Measurements from ENCODE around the gene SLC35A2.
"Not testable (repeated sequence)": the region's sequence is repeated elsewhere in the genome, so short reads cannot be mapped to it uniquely, and the experiment has no call there.

SLC35A2 gene

GRCh38 chrX:48891402-48892288, 19.8 kb downstream of the SLC35A2 start:
- no peaks in the 10 kb centered on the region for H3K9me3 ChIP-seq (replicated peaks in 1 of 2; ENCODE audit: control insufficient read depth in 2 of 2, insufficient read depth in 1 of 2, low read depth in 1 of 2, low read length in 2 of 2)
- no peak overlapping the region for H3K4ac ChIP-seq (ENCODE audit: low read length)
- H3K79me1 ChIP-seq (ENCODE audit: low read depth, low read length) = no peaks in the 10 kb centered on the region
- H4K91ac ChIP-seq (ENCODE audit: low read depth, low read length, poor library complexity) = no peak overlapping the region
- H3K14ac ChIP-seq (ENCODE audit: low read length) = no peak overlapping the region
- peaks cover 0 to 3% of the 10 kb centered on the region in 2 donors for H3K4me1 ChIP-seq (ENCODE audit: control insufficient read depth in 2 of 2, insufficient read depth in 1 of 2, low read depth in 1 of 2, low read length in 2 of 2)
- no peak overlapping the region for H4K8ac ChIP-seq (ENCODE audit: low read depth, low read length)
- H3K4me2 ChIP-seq (ENCODE audit: insufficient read depth, low read length, poor library complexity, severe bottlenecking) = peak overlapping the region; percentile 66
- H3K27ac ChIP-seq (replicated peaks; ENCODE audit: low read length) = peak overlapping the region; percentile 43
- no peak overlapping the region for H2BK12ac ChIP-seq (ENCODE audit: low read length)
- WGBS, 2 donors (ENCODE audit: extremely low coverage in 2 of 2, insufficient read length in 2 of 2, insufficient replicate concordance in 1 of 2) = no CpG with 5 or more reads among the region's 68 CpGs
- H3K23ac ChIP-seq (ENCODE audit: low read depth, low read length, poor library complexity) = no peak overlapping the region
- peaks cover 10 to 30% of the 10 kb centered on the region in 2 donors for H3K36me3 ChIP-seq (replicated peaks in 1 of 2; ENCODE audit: control insufficient read depth in 2 of 2, insufficient read depth in 2 of 2, low read length in 2 of 2)
- H2AFZ ChIP-seq (ENCODE audit: low read length) = no peak overlapping the region
- peak overlapping the region; percentile 39 for H2BK5ac ChIP-seq (ENCODE audit: low read length)
- DNase-seq (ENCODE audit: low spot score) = peak; percentile 66
- no peak overlapping the region for H2AK5ac ChIP-seq (ENCODE audit: low read depth, low read length)
- no peak overlapping the region for H2BK120ac ChIP-seq (ENCODE audit: low read depth, low read length)
- no peaks in the 10 kb centered on the region for H3K27me3 ChIP-seq (ENCODE audit: control insufficient read depth in 3 of 3, insufficient read depth in 3 of 3, low read depth in 1 of 3, low read length in 3 of 3)
- H3K9ac ChIP-seq (ENCODE audit: low read depth, low read length, poor library complexity) = peak overlapping the region; percentile 88
- no peak overlapping the region for H2BK15ac ChIP-seq (ENCODE audit: low read length)
- H3K4me3 ChIP-seq (ENCODE audit: low read length in 2 of 2) = peak overlapping the region in 1 of 2 donors; percentile 80
- peak overlapping the region; percentile 71 for H3K18ac ChIP-seq (ENCODE audit: low read length)

GRCh38 chrX:48890934-48891401, 20.5 kb downstream of the SLC35A2 start:
- WGBS, 2 donors (ENCODE audit: extremely low coverage in 2 of 2, insufficient read length in 2 of 2, insufficient replicate concordance in 1 of 2) = no CpG with 5 or more reads among the region's 35 CpGs
- Histone ChIP-seq H3K9ac (ENCODE audit: low read depth, low read length, poor library complexity) (peak overlapping the region; percentile 70), H4K91ac (ENCODE audit: low read depth, low read length, poor library complexity) (no peak overlapping the region), H2AK5ac (ENCODE audit: low read depth, low read length) (no peak overlapping the region), H3K36me3 (replicated peaks in 1 of 2; ENCODE audit: control insufficient read depth in 2 of 2, insufficient read depth in 2 of 2, low read length in 2 of 2) (peaks cover 10 to 30% of the 10 kb centered on the region in 2 donors), H3K27ac (replicated peaks; ENCODE audit: low read length) (no peak overlapping the region), H3K9me3 (replicated peaks in 1 of 2; ENCODE audit: control insufficient read depth in 2 of 2, insufficient read depth in 1 of 2, low read depth in 1 of 2, low read length in 2 of 2) (no peaks in the 10 kb centered on the region), H3K4ac (ENCODE audit: low read length) (no peak overlapping the region), H3K4me3 (ENCODE audit: low read length in 2 of 2) (peak overlapping the region in 1 of 2 donors; percentile 80), H2BK5ac (ENCODE audit: low read length) (no peak overlapping the region), H2BK12ac (ENCODE audit: low read length) (no peak overlapping the region), H3K4me1 (ENCODE audit: control insufficient read depth in 2 of 2, insufficient read depth in 1 of 2, low read depth in 1 of 2, low read length in 2 of 2) (peaks cover 0 to 1% of the 10 kb centered on the region in 2 donors), H4K8ac (ENCODE audit: low read depth, low read length) (no peak overlapping the region), H2BK120ac (ENCODE audit: low read depth, low read length) (no peak overlapping the region), H3K79me1 (ENCODE audit: low read depth, low read length) (no peaks in the 10 kb centered on the region), H3K4me2 (ENCODE audit: insufficient read depth, low read length, poor library complexity, severe bottlenecking) (peak overlapping the region; percentile 66), H3K14ac (ENCODE audit: low read length) (no peak overlapping the region), H2AFZ (ENCODE audit: low read length) (no peak overlapping the region), H3K23ac (ENCODE audit: low read depth, low read length, poor library complexity) (no peak overlapping the region), H3K18ac (ENCODE audit: low read length) (peak overlapping the region; percentile 71), H3K27me3 (ENCODE audit: control insufficient read depth in 3 of 3, insufficient read depth in 3 of 3, low read depth in 1 of 3, low read length in 3 of 3) (no peaks in the 10 kb centered on the region), H2BK15ac (ENCODE audit: low read length) (no peak overlapping the region)
- DNase-seq (ENCODE audit: low spot score) = no peak

- no peak overlapping the region for H2BK15ac ChIP-seq (ENCODE audit: low read length)
- H3K79me1 ChIP-seq (ENCODE audit: low read depth, low read length) = no peaks in the 10 kb centered on the region
- DNase-seq (ENCODE audit: low spot score) = no peak
- H3K4me3 ChIP-seq (ENCODE audit: low read length in 2 of 2) = peak overlapping the region in 1 of 2 donors; percentile 58
- no peak overlapping the region for H3K14ac ChIP-seq (ENCODE audit: low read length)
- peaks cover 0 to 1% of the 10 kb centered on the region in 2 donors for H3K4me1 ChIP-seq (ENCODE audit: control insufficient read depth in 2 of 2, insufficient read depth in 1 of 2, low read depth in 1 of 2, low read length in 2 of 2)
- H3K18ac ChIP-seq (ENCODE audit: low read length) = no peak overlapping the region
- H3K27me3 ChIP-seq (ENCODE audit: control insufficient read depth in 3 of 3, insufficient read depth in 3 of 3, low read depth in 1 of 3, low read length in 3 of 3) = no peaks in the 10 kb centered on the region
- H3K4me2 ChIP-seq (ENCODE audit: insufficient read depth, low read length, poor library complexity, severe bottlenecking) = peak overlapping the region; percentile 66
- H3K9ac ChIP-seq (ENCODE audit: low read depth, low read length, poor library complexity) = no peak overlapping the region
- no peak overlapping the region for H3K23ac ChIP-seq (ENCODE audit: low read depth, low read length, poor library complexity)
- H2BK120ac ChIP-seq (ENCODE audit: low read depth, low read length) = no peak overlapping the region
- no peak overlapping the region for H4K8ac ChIP-seq (ENCODE audit: low read depth, low read length)
- no peak overlapping the region for H2BK12ac ChIP-seq (ENCODE audit: low read length)
- H2AK5ac ChIP-seq (ENCODE audit: low read depth, low read length) = no peak overlapping the region
- peaks cover 9 to 29% of the 10 kb centered on the region in 2 donors for H3K36me3 ChIP-seq (replicated peaks in 1 of 2; ENCODE audit: control insufficient read depth in 2 of 2, insufficient read depth in 2 of 2, low read length in 2 of 2)
- WGBS, 2 donors (ENCODE audit: extremely low coverage in 2 of 2, insufficient read length in 2 of 2, insufficient replicate concordance in 1 of 2) = no CpG with 5 or more reads among the region's 15 CpGs
- H3K27ac ChIP-seq (replicated peaks; ENCODE audit: low read length) = no peak overlapping the region
- H3K4ac ChIP-seq (ENCODE audit: low read length) = no peak overlapping the region
- no peak overlapping the region for H2AFZ ChIP-seq (ENCODE audit: low read length)
- no peak overlapping the region for H2BK5ac ChIP-seq (ENCODE audit: low read length)
- no peaks in the 10 kb centered on the region for H3K9me3 ChIP-seq (replicated peaks in 1 of 2; ENCODE audit: control insufficient read depth in 2 of 2, insufficient read depth in 1 of 2, low read depth in 1 of 2, low read length in 2 of 2)
- no peak overlapping the region for H4K91ac ChIP-seq (ENCODE audit: low read depth, low read length, poor library complexity)
These were observed 21.0 kb downstream of the SLC35A2 start for GRCh38 chrX:48890296-48890925.

GRCh38 chrX:48886586-48886985, 24.9 kb downstream of the SLC35A2 start:
- no CpG with 5 or more reads among the region's 5 CpGs for WGBS, 2 donors (ENCODE audit: extremely low coverage in 2 of 2, insufficient read length in 2 of 2, insufficient replicate concordance in 1 of 2)
- not testable (repeated sequence) for H2AFZ ChIP-seq (ENCODE audit: low read length); H3K4ac ChIP-seq (ENCODE audit: low read length); H3K27me3 ChIP-seq (ENCODE audit: control insufficient read depth in 3 of 3, insufficient read depth in 3 of 3, low read depth in 1 of 3, low read length in 3 of 3); H3K23ac ChIP-seq (ENCODE audit: low read depth, low read length, poor library complexity); H2BK12ac ChIP-seq (ENCODE audit: low read length); H2BK5ac ChIP-seq (ENCODE audit: low read length); H2BK15ac ChIP-seq (ENCODE audit: low read length); H4K8ac ChIP-seq (ENCODE audit: low read depth, low read length); H3K4me3 ChIP-seq (ENCODE audit: low read length in 2 of 2); H3K36me3 ChIP-seq (replicated peaks in 1 of 2; ENCODE audit: control insufficient read depth in 2 of 2, insufficient read depth in 2 of 2, low read length in 2 of 2); H3K4me1 ChIP-seq (ENCODE audit: control insufficient read depth in 2 of 2, insufficient read depth in 1 of 2, low read depth in 1 of 2, low read length in 2 of 2); H2AK5ac ChIP-seq (ENCODE audit: low read depth, low read length); DNase-seq (ENCODE audit: low spot score); H3K79me1 ChIP-seq (ENCODE audit: low read depth, low read length); H3K4me2 ChIP-seq (ENCODE audit: insufficient read depth, low read length, poor library complexity, severe bottlenecking); H4K91ac ChIP-seq (ENCODE audit: low read depth, low read length, poor library complexity); H3K18ac ChIP-seq (ENCODE audit: low read length); H3K14ac ChIP-seq (ENCODE audit: low read length); H3K27ac ChIP-seq (replicated peaks; ENCODE audit: low read length); H3K9me3 ChIP-seq (replicated peaks in 1 of 2; ENCODE audit: control insufficient read depth in 2 of 2, insufficient read depth in 1 of 2, low read depth in 1 of 2, low read length in 2 of 2); H3K9ac ChIP-seq (ENCODE audit: low read depth, low read length, poor library complexity); H2BK120ac ChIP-seq (ENCODE audit: low read depth, low read length)
